Measurements from ENCODE around the gene TFPI. TPM values are rescaled to one million over a fixed set of nuclear protein-coding genes. Genes with fewer than 3 reads are reported as not detected.

Gene TFPI
- total RNA-seq, 1 donor from 2014 or later: 19.0 TPM

- peak overlapping the region; percentile 63 for H3K4me3 ChIP-seq
- no peaks in the 10 kb centered on the region for H3K36me3 ChIP-seq
- no peak for TF ChIP-seq CTCF (IDR thresholded peaks at IDR 0.05; ENCODE audit: borderline replicate concordance)
- no peaks in the 10 kb centered on the region for H3K9me3 ChIP-seq (replicated peaks)
- H3K27me3 ChIP-seq (ENCODE audit: low read depth): no peaks in the 10 kb centered on the region
- DNase-seq: no peak
- peak overlapping the region; percentile 73 for H3K27ac ChIP-seq (replicated peaks)
- intact Hi-C loops (cut with micrococcal nuclease): loop anchor here (5.0 kb wide), 1 partner anchor 144 kb away; no protein-coding TSS in a partner anchor
- H3K4me1 ChIP-seq: no peaks in the 10 kb centered on the region
Measured at GRCh38 chr2:187446711-187447110, 107.5 kb downstream of the TFPI start.

GRCh38 chr2:187445051-187445450 lies 109.2 kb downstream of the TFPI start:
- Histone ChIP-seq H3K36me3 (no peaks in the 10 kb centered on the region), H3K9me3 (replicated peaks) (no peaks in the 10 kb centered on the region), H3K27ac (replicated peaks) (peak overlapping the region; percentile 73), H3K4me3 (peak overlapping the region; percentile 63), H3K4me1 (peaks cover 3% of the 10 kb centered on the region), H3K27me3 (ENCODE audit: low read depth) (no peaks in the 10 kb centered on the region)
- intact Hi-C loops (cut with micrococcal nuclease): loop anchor here (5.0 kb wide), 1 partner anchor 143 kb away; no protein-coding TSS in a partner anchor
- no peak for TF ChIP-seq CTCF (IDR thresholded peaks at IDR 0.05; ENCODE audit: borderline replicate concordance)
- DNase-seq: no peak

GRCh38 chr2:187442778-187443177 lies 111.5 kb downstream of the TFPI start:
- peak overlapping the region; percentile 63 for H3K4me3 ChIP-seq
- TF ChIP-seq CTCF (IDR thresholded peaks at IDR 0.05; ENCODE audit: borderline replicate concordance): no peak

GRCh38 chr2:187442378-187442777 lies 111.9 kb downstream of the TFPI start:
- no peaks in the 10 kb centered on the region for H3K36me3 ChIP-seq
- DNase-seq: no peak
- H3K9me3 ChIP-seq (replicated peaks): no peaks in the 10 kb centered on the region
- H3K27me3 ChIP-seq (ENCODE audit: low read depth): no peaks in the 10 kb centered on the region
- H3K27ac ChIP-seq (replicated peaks): no peak overlapping the region
- intact Hi-C loops (cut with micrococcal nuclease): no loop called here
- peak overlapping the region; percentile 63 for H3K4me3 ChIP-seq
- H3K4me1 ChIP-seq: peaks cover 18% of the 10 kb centered on the region
- no peak for TF ChIP-seq CTCF (IDR thresholded peaks at IDR 0.05; ENCODE audit: borderline replicate concordance)

More at GRCh38 chr2:187442778-187443177, 111.5 kb downstream of the TFPI start:
- Histone ChIP-seq H3K4me1 (peaks cover 17% of the 10 kb centered on the region), H3K9me3 (replicated peaks) (no peaks in the 10 kb centered on the region), H3K27me3 (ENCODE audit: low read depth) (no peaks in the 10 kb centered on the region), H3K36me3 (no peaks in the 10 kb centered on the region), H3K27ac (replicated peaks) (no peak overlapping the region)
- intact Hi-C loops (cut with micrococcal nuclease): no loop called here
- no peak for DNase-seq

GRCh38 chr2:187440101-187440675 lies 114.0 kb downstream of the TFPI start:
- no peak overlapping the region for H3K4me3 ChIP-seq
- H3K27me3 ChIP-seq (ENCODE audit: low read depth): no peaks in the 10 kb centered on the region
- no peak for TF ChIP-seq CTCF (IDR thresholded peaks at IDR 0.05; ENCODE audit: borderline replicate concordance)
- H3K36me3 ChIP-seq: no peaks in the 10 kb centered on the region
- peaks cover 25% of the 10 kb centered on the region for H3K4me1 ChIP-seq
- DNase-seq: no peak
- peak overlapping the region; percentile 16 for H3K27ac ChIP-seq (replicated peaks)
- no peaks in the 10 kb centered on the region for H3K9me3 ChIP-seq (replicated peaks)
- intact Hi-C loops (cut with micrococcal nuclease): no loop called here

Data from left ventricle myocardium inferior (tissue), 1 donor.